NB4 (cell line): ENCODE measurements around the gene P2RX3.

ENCODE experiments used
- DNase-seq: peaks from one replicate; pipeline ENCODE4 v3.0.0; 2010; ENCODE audit warnings: low read depth
- H3K4me3 ChIP-seq: one replicate; pipeline ENCODE4 v1.5.1; 2011; ENCODE audit warnings: mild to moderate bottlenecking, low read depth, low read length, moderate library complexity
- CTCF ChIP-seq: IDR thresholded peaks from one replicate; pipeline ENCODE4 v1.5.1; 2012; ENCODE audit warnings: low read depth, low read length
- MAX ChIP-seq: IDR thresholded peaks from 2 replicates; pipeline ENCODE4 v1.6.1; 2011; ENCODE audit warnings: low read depth, low read length
- MYC ChIP-seq: IDR thresholded peaks from 2 replicates; pipeline ENCODE4 v1.6.1; 2011; ENCODE audit warnings: low read depth, low read length
- POLR2A ChIP-seq: IDR thresholded peaks from 2 replicates; pipeline ENCODE4 v1.6.1; 2011; ENCODE audit warnings: mild to moderate bottlenecking; ENCODE audit not compliant: insufficient read length; ENCODE audit errors: extremely low read depth

P2RX3 gene

GRCh38 chr11:57364851-57365660, 26.9 kb downstream of the P2RX3 start:
- no peak overlapping the region for H3K4me3 ChIP-seq
- no peak for TF ChIP-seq CTCF
- no peak for TF ChIP-seq MYC
- no peak for TF ChIP-seq MAX
- no peak for TF ChIP-seq POLR2A
- DNase-seq: no peak

- TF ChIP-seq CTCF (no peak), POLR2A (no peak), MYC (no peak), MAX (no peak)
- no peak overlapping the region for H3K4me3 ChIP-seq
- no peak for DNase-seq
Measured at GRCh38 chr11:57368106-57368844, 30.1 kb downstream of the P2RX3 start.

- no peak for DNase-seq
- TF ChIP-seq MYC (no peak), CTCF (no peak), MAX (no peak), POLR2A (no peak)
- H3K4me3 ChIP-seq: no peak overlapping the region
Measured at GRCh38 chr11:57368845-57369232, 30.7 kb downstream of the P2RX3 start.

GRCh38 chr11:57370251-57370650, 32.1 kb downstream of the P2RX3 start:
- no peak overlapping the region for H3K4me3 ChIP-seq
- no peak for DNase-seq
- TF ChIP-seq MAX (no peak), MYC (no peak), POLR2A (no peak), CTCF (no peak)

GRCh38 chr11:57370941-57371340, 32.8 kb downstream of the P2RX3 start:
- H3K4me3 ChIP-seq: no peak overlapping the region
- DNase-seq: no peak
- TF ChIP-seq MYC (no peak), POLR2A (no peak), CTCF (no peak), MAX (no peak)
